Neural progenitor cell (in vitro differentiated cells): ENCODE data around the gene FKBP10. TPM values are rescaled to one million over a fixed set of nuclear protein-coding genes. Genes with fewer than 3 reads are reported as not detected.

Experiments
- DNase-seq: peaks from one replicate; pipeline ENCODE4 v3.0.0-alpha.2; 2016; ENCODE audit warnings: low spot score
- H2AFZ ChIP-seq: fragments of 200-600 bp; sonication (generic); replicated peaks from 2 replicates; pipeline ENCODE4 v1.6.1; 2016; ENCODE audit warnings: antibody characterized with exemption
- H3F3A ChIP-seq: fragments of 200-600 bp; sonication (generic); 2 replicates; pipeline ENCODE4 v1.6.1; 2016; ENCODE audit warnings: antibody characterized with exemption, low read depth
- H3K27ac ChIP-seq: fragments of 200-600 bp; sonication (generic); 2 replicates; pipeline ENCODE4 v1.5.1; 2016; ENCODE audit warnings: mild to moderate bottlenecking
- H3K27me3 ChIP-seq: fragments of 200-600 bp; sonication (generic); 2 replicates; pipeline ENCODE4 v1.6.1; 2016; ENCODE audit warnings: mild to moderate bottlenecking, moderate library complexity
- H3K36me3 ChIP-seq: fragments of 200-600 bp; sonication (generic); 2 replicates; pipeline ENCODE4 v1.5.1; 2016
- H3K4me1 ChIP-seq: fragments of 200-600 bp; sonication (generic); 2 replicates; pipeline ENCODE4 v1.6.1; 2016; ENCODE audit warnings: mixed run types
- H3K4me2 ChIP-seq: fragments of 200-600 bp; sonication (generic); 2 replicates; pipeline ENCODE4 v1.6.1; 2016
- H3K4me3 ChIP-seq: fragments of 200-600 bp; sonication (generic); 2 replicates; pipeline ENCODE4 v1.5.1; 2016
- H3K79me2 ChIP-seq: fragments of 200-600 bp; sonication (generic); 2 replicates; pipeline ENCODE4 v1.6.1; 2016; ENCODE audit warnings: low read depth
- H3K9ac ChIP-seq: fragments of 200-600 bp; sonication (generic); 2 replicates; pipeline ENCODE4 v1.6.1; 2016
- H3K9me3 ChIP-seq: fragments of 200-600 bp; sonication (generic); 2 replicates; pipeline ENCODE4 v1.5.1; 2016; ENCODE audit warnings: low read depth
- H4K20me1 ChIP-seq: fragments of 200-600 bp; sonication (generic); 2 replicates; pipeline ENCODE4 v1.6.1; 2016; ENCODE audit warnings: low read depth
- H3K27ac Mint-ChIP-seq: 3 replicates; pipeline ENCODE4 v1.8.0; 2021; ENCODE audit warnings: mixed read lengths
- H3K27me3 Mint-ChIP-seq: 2 replicates; pipeline ENCODE4 v1.8.0; 2022; ENCODE audit warnings: low read depth, mild to moderate bottlenecking, inconsistent platforms, moderate library complexity, mixed read lengths; ENCODE audit not compliant: insufficient read depth
- H3K36me3 Mint-ChIP-seq: 3 replicates; pipeline ENCODE4 v1.8.0; 2021; ENCODE audit warnings: mixed read lengths
- H3K4me1 Mint-ChIP-seq: 3 replicates; pipeline ENCODE4 v1.8.0; 2021; ENCODE audit warnings: mixed read lengths
- H3K4me3 Mint-ChIP-seq: 3 replicates; pipeline ENCODE4 v1.8.0; 2021; ENCODE audit warnings: mild to moderate bottlenecking, moderate library complexity, mixed read lengths
- H3K9me3 Mint-ChIP-seq: 3 replicates; pipeline ENCODE4 v1.8.0; 2020; ENCODE audit warnings: mixed read lengths
- EZH2 ChIP-seq: fragments of 200-600 bp; sonication (generic); IDR thresholded peaks from 2 replicates; pipeline ENCODE4 v1.6.1; 2017; ENCODE audit warnings: antibody characterized with exemption, mild to moderate bottlenecking, moderate library complexity
- EZH2phosphoT487 ChIP-seq: fragments of 200-600 bp; sonication (generic); IDR thresholded peaks from 2 replicates; pipeline ENCODE4 v1.6.1; 2017; ENCODE audit warnings: antibody characterized with exemption
- total RNA-seq: library from RNA; depleted of rRNA; stranded (reverse); fragments of >200 nt; gene quantifications from 2 replicates; pipeline ENCODE4 v1.2.3, GENCODE V29; 2015; ENCODE audit warnings: low replicate concordance
- TF ChIP-seq, protein P1 (sequence below): fragments of 200-600 bp; sonication (generic); IDR thresholded peaks from 2 replicates; pipeline ENCODE4 v1.5.1; 2017; ENCODE audit warnings: antibody characterized with exemption, mild to moderate bottlenecking

Gene FKBP10
- total RNA-seq, 1 donor from 2014 or later, result 108 TPM

DNA sequence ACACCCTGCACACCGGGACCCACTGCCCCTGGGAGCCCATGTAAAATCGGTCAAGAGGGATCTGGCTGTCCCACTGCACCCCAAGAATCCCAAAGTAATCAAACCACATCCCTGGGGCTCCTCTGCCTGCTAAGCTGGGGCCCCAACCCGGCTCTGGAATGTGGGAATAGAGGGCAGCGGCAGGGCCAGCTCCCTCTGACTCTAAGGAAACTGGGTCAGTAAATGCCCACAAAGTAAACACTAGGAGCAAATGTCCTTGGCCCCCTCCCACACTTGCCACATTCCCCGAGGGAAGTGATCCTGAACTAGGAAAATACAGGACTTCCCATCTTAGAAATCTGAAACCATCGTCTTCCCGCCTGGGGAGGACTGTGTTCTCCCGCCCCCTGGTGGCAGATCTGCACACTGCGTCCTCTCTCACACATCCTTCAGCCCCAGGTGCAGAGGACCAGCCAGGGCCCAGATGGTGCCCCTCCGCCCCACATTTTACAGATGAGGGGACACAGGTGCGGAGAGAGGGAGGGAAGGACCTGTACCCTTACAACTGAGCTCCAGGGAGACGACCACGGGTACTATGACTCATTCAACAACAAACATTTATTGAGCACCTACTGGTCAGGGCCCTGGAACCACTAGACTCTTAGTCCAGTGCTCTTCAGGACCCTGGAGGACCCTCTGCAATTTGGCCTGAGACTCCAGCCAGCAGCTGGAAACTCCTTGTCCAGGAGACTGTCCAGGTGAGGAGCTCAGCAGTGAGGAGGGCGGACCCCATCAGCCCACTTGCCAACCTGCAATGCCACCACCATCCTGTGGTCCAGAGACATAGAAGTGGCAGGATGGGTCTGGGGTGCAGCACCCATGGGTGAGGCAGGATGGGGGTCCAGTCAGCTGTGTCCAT lies 11.2 kb upstream of the FKBP10 start:
- H3K4me3 Mint-ChIP-seq, result peak overlapping the region; percentile 20
- Histone ChIP-seq H3K4me1 (peaks cover 10% of the 10 kb centered on the region), H3K27me3 (no peaks in the 10 kb centered on the region), H2AFZ (no peak overlapping the region), H3K9me3 (no peaks in the 10 kb centered on the region), H3K4me2 (peak overlapping the region; percentile 59), H3K36me3 (no peaks in the 10 kb centered on the region), H3K9ac (no peak overlapping the region), H3K27ac (no peak overlapping the region), H3K79me2 (no peaks in the 10 kb centered on the region), H4K20me1 (no peaks in the 10 kb centered on the region), H3F3A (peaks cover 6% of the 10 kb centered on the region), H3K4me3 (no peak overlapping the region)
- peak; percentile 87 for DNase-seq
- H3K27ac Mint-ChIP-seq, result peak overlapping the region; percentile 95
- H3K27me3 Mint-ChIP-seq, result peaks cover 10% of the 10 kb centered on the region
- TF ChIP-seq, protein P1, sequence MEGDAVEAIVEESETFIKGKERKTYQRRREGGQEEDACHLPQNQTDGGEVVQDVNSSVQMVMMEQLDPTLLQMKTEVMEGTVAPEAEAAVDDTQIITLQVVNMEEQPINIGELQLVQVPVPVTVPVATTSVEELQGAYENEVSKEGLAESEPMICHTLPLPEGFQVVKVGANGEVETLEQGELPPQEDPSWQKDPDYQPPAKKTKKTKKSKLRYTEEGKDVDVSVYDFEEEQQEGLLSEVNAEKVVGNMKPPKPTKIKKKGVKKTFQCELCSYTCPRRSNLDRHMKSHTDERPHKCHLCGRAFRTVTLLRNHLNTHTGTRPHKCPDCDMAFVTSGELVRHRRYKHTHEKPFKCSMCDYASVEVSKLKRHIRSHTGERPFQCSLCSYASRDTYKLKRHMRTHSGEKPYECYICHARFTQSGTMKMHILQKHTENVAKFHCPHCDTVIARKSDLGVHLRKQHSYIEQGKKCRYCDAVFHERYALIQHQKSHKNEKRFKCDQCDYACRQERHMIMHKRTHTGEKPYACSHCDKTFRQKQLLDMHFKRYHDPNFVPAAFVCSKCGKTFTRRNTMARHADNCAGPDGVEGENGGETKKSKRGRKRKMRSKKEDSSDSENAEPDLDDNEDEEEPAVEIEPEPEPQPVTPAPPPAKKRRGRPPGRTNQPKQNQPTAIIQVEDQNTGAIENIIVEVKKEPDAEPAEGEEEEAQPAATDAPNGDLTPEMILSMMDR, result peak; percentile 98
- no peak for TF ChIP-seq EZH2phosphoT487
- H3K36me3 Mint-ChIP-seq, result peaks cover 4% of the 10 kb centered on the region
- H3K9me3 Mint-ChIP-seq, result no peaks in the 10 kb centered on the region
- peaks cover 17% of the 10 kb centered on the region for H3K4me1 Mint-ChIP-seq

DNA sequence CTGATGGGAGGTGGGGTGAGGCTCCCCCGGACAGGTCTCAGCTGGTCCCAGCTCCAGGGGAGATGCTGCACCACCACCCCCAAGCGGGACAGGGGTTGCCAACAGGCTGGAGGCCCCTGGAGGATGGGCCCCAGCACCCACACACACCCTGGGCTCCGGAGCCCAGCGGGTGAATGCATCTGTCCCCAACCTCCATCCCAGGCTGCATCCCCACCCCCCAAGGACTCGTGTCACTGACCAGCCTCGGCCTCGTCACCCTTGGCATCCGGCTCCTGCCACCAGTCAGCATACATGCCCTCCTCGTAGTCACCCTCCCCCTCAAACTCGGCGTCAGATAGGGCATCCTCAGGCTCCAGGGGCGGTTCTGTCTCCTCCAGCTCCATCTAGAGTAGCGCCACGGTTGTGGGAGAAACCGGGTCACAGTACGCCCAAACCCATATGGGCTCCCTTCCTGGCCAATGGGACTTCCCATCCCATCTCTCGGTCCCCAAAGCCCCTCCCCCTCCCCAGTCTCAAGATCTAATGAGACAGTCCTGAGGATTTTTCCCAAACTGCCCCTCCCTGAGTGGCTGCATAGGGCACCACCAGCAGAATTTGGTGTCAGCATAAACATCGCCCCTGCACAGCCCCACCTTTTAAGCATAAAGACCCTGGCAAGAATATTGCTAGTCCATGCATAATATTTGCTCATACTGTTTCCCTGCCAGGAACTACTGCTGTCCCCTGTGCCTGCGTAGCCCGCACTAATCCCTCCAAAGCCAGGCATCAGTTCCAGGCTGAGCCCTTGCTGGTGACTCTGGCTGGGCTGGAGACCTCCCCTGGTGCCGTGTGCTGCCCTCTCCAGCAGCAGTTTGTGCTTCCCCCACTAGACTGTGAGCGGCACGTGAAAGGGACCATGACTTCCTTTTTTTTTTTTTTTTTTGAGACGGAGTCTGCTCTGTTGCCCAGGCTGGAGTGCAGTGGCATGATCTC lies 9.5 kb upstream of the FKBP10 start:
- Histone ChIP-seq H3K27ac (no peak overlapping the region), H3F3A (peaks cover 6% of the 10 kb centered on the region), H3K9me3 (no peaks in the 10 kb centered on the region), H3K4me2 (no peak overlapping the region), H2AFZ (no peak overlapping the region), H3K79me2 (no peaks in the 10 kb centered on the region), H3K36me3 (no peaks in the 10 kb centered on the region), H3K4me1 (peaks cover 10% of the 10 kb centered on the region), H3K4me3 (no peak overlapping the region), H3K9ac (no peak overlapping the region), H3K27me3 (no peaks in the 10 kb centered on the region), H4K20me1 (no peaks in the 10 kb centered on the region)
- no peaks in the 10 kb centered on the region for H3K9me3 Mint-ChIP-seq
- peaks cover 17% of the 10 kb centered on the region for H3K4me1 Mint-ChIP-seq
- H3K27ac Mint-ChIP-seq, result no peak overlapping the region
- DNase-seq, result peak; percentile 36
- H3K4me3 Mint-ChIP-seq, result no peak overlapping the region
- no peak for TF ChIP-seq EZH2
- TF ChIP-seq EZH2phosphoT487, result no peak
- TF ChIP-seq, protein P1, result no peak
- H3K36me3 Mint-ChIP-seq, result peaks cover 5% of the 10 kb centered on the region
- H3K27me3 Mint-ChIP-seq, result peaks cover 7% of the 10 kb centered on the region

DNA sequence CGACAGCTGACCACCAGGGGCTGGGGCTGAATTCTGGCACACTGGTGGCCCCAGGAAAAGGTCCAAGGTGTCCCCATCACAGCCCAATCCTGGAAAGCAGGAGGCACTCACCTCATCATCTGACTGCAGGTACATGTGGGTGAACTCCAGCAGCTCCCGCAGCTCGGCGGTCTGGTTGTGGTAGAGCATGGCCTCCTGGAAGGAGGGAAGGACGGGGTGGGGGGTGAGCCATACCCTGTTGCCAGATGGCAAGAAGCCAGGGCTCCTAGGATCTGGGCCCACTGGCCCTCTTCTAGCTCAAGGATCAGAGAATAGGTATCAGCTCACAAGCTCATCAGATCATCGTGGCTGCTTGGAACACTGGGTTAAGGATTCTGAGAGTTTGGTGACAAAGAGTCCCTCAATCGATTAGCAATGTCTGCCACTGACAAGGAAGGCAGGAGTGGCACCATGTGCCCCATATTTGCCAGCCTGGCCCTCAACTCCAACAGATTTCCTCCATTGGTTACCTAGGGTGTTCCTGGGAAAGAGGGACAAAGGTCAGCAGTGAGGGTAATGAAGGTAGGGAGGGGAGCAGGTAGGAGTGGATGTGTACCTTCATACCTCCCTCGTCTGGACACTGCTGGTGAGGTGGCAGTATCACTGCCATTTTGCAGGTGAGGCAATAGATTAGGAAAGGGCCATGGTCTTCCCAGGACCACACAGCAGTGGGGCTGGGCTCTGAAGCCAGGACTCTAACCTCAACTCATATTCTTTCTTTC lies 5.9 kb upstream of the FKBP10 start:
- Mint-ChIP-seq H3K27ac (no peak overlapping the region), H3K4me3 (no peak overlapping the region), H3K4me1 (peaks cover 12% of the 10 kb centered on the region), H3K9me3 (no peaks in the 10 kb centered on the region), H3K36me3 (peaks cover 19% of the 10 kb centered on the region), H3K27me3 (peaks cover 6% of the 10 kb centered on the region)
- Histone ChIP-seq H3K27ac (no peak overlapping the region), H3K36me3 (no peaks in the 10 kb centered on the region), H3K9me3 (no peaks in the 10 kb centered on the region), H2AFZ (no peak overlapping the region), H3K4me2 (no peak overlapping the region), H3K4me3 (no peak overlapping the region), H3K4me1 (peaks cover 12% of the 10 kb centered on the region), H3K79me2 (peaks cover 24% of the 10 kb centered on the region), H3F3A (peaks cover 8% of the 10 kb centered on the region), H3K9ac (no peak overlapping the region), H4K20me1 (peaks cover 13% of the 10 kb centered on the region), H3K27me3 (no peaks in the 10 kb centered on the region)
- no peak for DNase-seq
- TF ChIP-seq, protein P1, result no peak
- TF ChIP-seq EZH2phosphoT487, result no peak
- no peak for TF ChIP-seq EZH2
